Hepatocyte (in vitro differentiated cells): ENCODE measurements around the gene SWAP70. TPM values are rescaled to one million over a fixed set of nuclear protein-coding genes. Genes with fewer than 3 reads are reported as not detected.

Experiments used
- DNase-seq: peaks from one replicate; pipeline ENCODE4 v3.0.0-alpha.2; 2016; ENCODE audit warnings: low spot score
- H2AFZ ChIP-seq: fragments of 200-600 bp; sonication (generic); 2 replicates; pipeline ENCODE4 v1.6.0; 2016; ENCODE audit warnings: antibody characterized with exemption, mild to moderate bottlenecking
- H3K27ac ChIP-seq: fragments of 200-600 bp; sonication (generic); 2 replicates; pipeline ENCODE4 v1.5.1; 2016; ENCODE audit warnings: mild to moderate bottlenecking
- H3K27me3 ChIP-seq: fragments of 200-600 bp; sonication (generic); 2 replicates; pipeline ENCODE4 v1.6.1; 2016
- H3K36me3 ChIP-seq: fragments of 200-600 bp; sonication (generic); replicated peaks from 2 replicates; pipeline ENCODE4 v1.5.1; 2016; ENCODE audit warnings: low read depth; ENCODE audit not compliant: insufficient read depth
- H3K4me1 ChIP-seq: fragments of 200-600 bp; sonication (generic); 2 replicates; pipeline ENCODE4 v1.5.1; 2016; ENCODE audit warnings: mild to moderate bottlenecking, moderate library complexity; ENCODE audit not compliant: insufficient read depth
- H3K4me2 ChIP-seq: fragments of 200-600 bp; sonication (generic); 2 replicates; pipeline ENCODE4 v1.6.0; 2016
- H3K4me3 ChIP-seq: fragments of 200-600 bp; sonication (generic); 2 replicates; pipeline ENCODE4 v1.5.1; 2016; ENCODE audit warnings: mild to moderate bottlenecking
- H3K79me2 ChIP-seq: fragments of 200-600 bp; sonication (generic); 2 replicates; pipeline ENCODE4 v1.6.0; 2017; ENCODE audit warnings: mild to moderate bottlenecking
- H3K9me2 ChIP-seq: fragments of 200-600 bp; sonication (generic); replicated peaks from 2 replicates; pipeline ENCODE4 v1.6.0; 2017; ENCODE audit warnings: mild to moderate bottlenecking; ENCODE audit not compliant: insufficient read depth
- H3K9me3 ChIP-seq: fragments of 200-600 bp; sonication (generic); 2 replicates; pipeline ENCODE4 v1.5.1; 2016; ENCODE audit warnings: low read depth, mild to moderate bottlenecking
- H4K20me1 ChIP-seq: fragments of 200-600 bp; sonication (generic); 2 replicates; pipeline ENCODE4 v1.6.0; 2016; ENCODE audit warnings: mild to moderate bottlenecking; ENCODE audit not compliant: insufficient read depth, poor library complexity, severe bottlenecking
- CTCF ChIP-seq: fragments of 200-600 bp; sonication (generic); IDR thresholded peaks from 2 replicates; pipeline ENCODE4 v1.5.1; 2016; ENCODE audit warnings: antibody characterized with exemption, mild to moderate bottlenecking; ENCODE audit not compliant: poor library complexity
- EZH2 ChIP-seq: fragments of 200-600 bp; sonication (generic); IDR thresholded peaks from 2 replicates; pipeline ENCODE4 v1.6.1; 2016; ENCODE audit warnings: antibody characterized with exemption, mild to moderate bottlenecking, borderline replicate concordance
- EZH2phosphoT487 ChIP-seq: fragments of 200-600 bp; sonication (generic); IDR thresholded peaks from one replicate; pipeline ENCODE4 v1.6.1; 2018; ENCODE audit warnings: antibody characterized with exemption, mild to moderate bottlenecking, low read depth, moderate library complexity; ENCODE audit not compliant: unreplicated experiment, severe bottlenecking
- WGBS: methylation state at CpG from one replicate; pipeline ENCODE4 v1.1.6; 2016; ENCODE audit warnings: low lambda C conversion rate; ENCODE audit errors: missing lambda C conversion rate; 5-methylcytosine and 5-hydroxymethylcytosine counted together
- polyA plus RNA-seq: library from polyadenylated mRNA; unstranded; fragments of >200 nt; fragmentation: Nextera tagmentation; extraction: Ambion mirVana; gene quantifications from 2 replicates; pipeline ENCODE4 v1.2.1, GENCODE V29; 2016
- total RNA-seq: library from RNA; depleted of rRNA; stranded (reverse); fragments of >200 nt; gene quantifications from 2 replicates; pipeline ENCODE4 v1.2.3, GENCODE V29; 2014

The SWAP70 gene
- total and polyA plus RNA-seq, 2 experiments from 2014 or later: 15.6 to 17.3 TPM

GRCh38 chr11:9784602-9785315, 120.9 kb downstream of the SWAP70 start:
- H3K36me3 ChIP-seq: no peaks in the 10 kb centered on the region
- DNase-seq: no peak
- H3K27ac ChIP-seq: peak overlapping the region; percentile 20
- no peak overlapping the region for H3K4me3 ChIP-seq
- H3K4me1 ChIP-seq: no peaks in the 10 kb centered on the region
- TF ChIP-seq EZH2phosphoT487 (no peak), CTCF (no peak), EZH2 (no peak)
- no peak overlapping the region for H2AFZ ChIP-seq
- WGBS: 79% methylated on average over 6 of the region's 6 CpGs
- H3K79me2 ChIP-seq: no peaks in the 10 kb centered on the region
- no peaks in the 10 kb centered on the region for H3K27me3 ChIP-seq
- H3K9me3 ChIP-seq: no peaks in the 10 kb centered on the region
- no peak overlapping the region for H3K4me2 ChIP-seq
- no peaks in the 10 kb centered on the region for H3K9me2 ChIP-seq
- no peaks in the 10 kb centered on the region for H4K20me1 ChIP-seq

- H3K27ac ChIP-seq: no peak overlapping the region
- no peaks in the 10 kb centered on the region for H3K27me3 ChIP-seq
- no peaks in the 10 kb centered on the region for H3K9me3 ChIP-seq
- no peak for DNase-seq
- no peaks in the 10 kb centered on the region for H3K4me1 ChIP-seq
- no peaks in the 10 kb centered on the region for H4K20me1 ChIP-seq
- no peaks in the 10 kb centered on the region for H3K9me2 ChIP-seq
- H3K79me2 ChIP-seq: no peaks in the 10 kb centered on the region
- H2AFZ ChIP-seq: no peak overlapping the region
- H3K36me3 ChIP-seq: no peaks in the 10 kb centered on the region
- TF ChIP-seq CTCF (no peak), EZH2phosphoT487 (no peak), EZH2 (no peak)
- 97% methylated on average over 5 of the region's 5 CpGs for WGBS
- H3K4me3 ChIP-seq: no peak overlapping the region
- no peak overlapping the region for H3K4me2 ChIP-seq
Observed at GRCh38 chr11:9787260-9787659, 123.4 kb downstream of the SWAP70 start.

- no peaks in the 10 kb centered on the region for H3K36me3 ChIP-seq
- no peak overlapping the region for H2AFZ ChIP-seq
- no peak overlapping the region for H3K4me3 ChIP-seq
- 85% methylated on average over 3 of the region's 3 CpGs for WGBS
- H3K27ac ChIP-seq: no peak overlapping the region
- no peaks in the 10 kb centered on the region for H3K9me2 ChIP-seq
- H3K4me2 ChIP-seq: no peak overlapping the region
- TF ChIP-seq EZH2: no peak
- TF ChIP-seq CTCF: no peak
- no peak for TF ChIP-seq EZH2phosphoT487
- no peaks in the 10 kb centered on the region for H3K4me1 ChIP-seq
- H3K27me3 ChIP-seq: no peaks in the 10 kb centered on the region
- no peaks in the 10 kb centered on the region for H3K79me2 ChIP-seq
- no peaks in the 10 kb centered on the region for H4K20me1 ChIP-seq
- H3K9me3 ChIP-seq: no peaks in the 10 kb centered on the region
- DNase-seq: no peak
Observed at GRCh38 chr11:9787981-9788521, 124.2 kb downstream of the SWAP70 start.
